ENCODE results near the gene GLRA1.

The GLRA1 gene

GRCh38 chr5:151772846-151773561 lies 151.6 kb downstream of the GLRA1 start:
- no peak for TF ChIP-seq CTCF (IDR thresholded peaks at IDR 0.05; ENCODE audit: extremely low read depth, insufficient read depth, missing control alignments)
- no peak for DNase-seq (ENCODE audit: low spot score)
- in situ Hi-C loops (cut with MboI; ENCODE audit: low pct_unique_long_range_greater_than_20kb, low sequenced_read_pairs, unreplicated experiment), result no loop called here

Data from GM13977 (cell line).